ENCODE data around the gene IQCH.

DNA sequence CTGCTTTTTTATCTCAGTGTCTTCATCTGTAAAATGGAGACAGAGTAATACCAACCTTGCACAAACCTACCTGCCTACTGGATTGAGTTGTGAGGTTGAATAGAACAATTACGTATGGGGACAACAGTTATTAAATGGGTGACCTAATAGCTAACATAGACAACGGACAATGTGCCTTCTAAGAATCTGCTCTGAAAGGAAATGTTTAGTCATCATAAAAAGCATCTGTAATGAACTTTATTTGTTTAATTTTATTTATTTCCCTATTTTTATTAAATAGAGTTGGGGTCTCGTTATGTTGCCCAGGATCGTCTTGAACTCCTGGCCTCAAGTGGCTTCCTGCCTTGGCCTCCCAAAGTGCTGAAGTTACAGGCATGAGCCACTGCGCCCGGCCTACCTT lies 207.1 kb downstream of the IQCH start:
- TF ChIP-seq, protein P1, sequence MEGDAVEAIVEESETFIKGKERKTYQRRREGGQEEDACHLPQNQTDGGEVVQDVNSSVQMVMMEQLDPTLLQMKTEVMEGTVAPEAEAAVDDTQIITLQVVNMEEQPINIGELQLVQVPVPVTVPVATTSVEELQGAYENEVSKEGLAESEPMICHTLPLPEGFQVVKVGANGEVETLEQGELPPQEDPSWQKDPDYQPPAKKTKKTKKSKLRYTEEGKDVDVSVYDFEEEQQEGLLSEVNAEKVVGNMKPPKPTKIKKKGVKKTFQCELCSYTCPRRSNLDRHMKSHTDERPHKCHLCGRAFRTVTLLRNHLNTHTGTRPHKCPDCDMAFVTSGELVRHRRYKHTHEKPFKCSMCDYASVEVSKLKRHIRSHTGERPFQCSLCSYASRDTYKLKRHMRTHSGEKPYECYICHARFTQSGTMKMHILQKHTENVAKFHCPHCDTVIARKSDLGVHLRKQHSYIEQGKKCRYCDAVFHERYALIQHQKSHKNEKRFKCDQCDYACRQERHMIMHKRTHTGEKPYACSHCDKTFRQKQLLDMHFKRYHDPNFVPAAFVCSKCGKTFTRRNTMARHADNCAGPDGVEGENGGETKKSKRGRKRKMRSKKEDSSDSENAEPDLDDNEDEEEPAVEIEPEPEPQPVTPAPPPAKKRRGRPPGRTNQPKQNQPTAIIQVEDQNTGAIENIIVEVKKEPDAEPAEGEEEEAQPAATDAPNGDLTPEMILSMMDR (IDR thresholded peaks at IDR 0.05) = no peak
- TF ChIP-seq POLR2A (IDR thresholded peaks at IDR 0.05) = no peak
